Tibial nerve (tissue), 3 donors: ENCODE data around the gene TLR5.
"Not testable (repeated sequence)": the region's sequence is repeated elsewhere in the genome, so short reads cannot be mapped to it uniquely, and the experiment has no call there.

Experiments
- CTCF ChIP-seq, 5 experiments: fragments of 200-600 bp in 3 of 5; fragments of 450-650 bp in 2 of 5; sonication (generic) in 3 of 5; IDR thresholded peaks; one replicate each; pipeline ENCODE4 v1.5.1; 2016 to 2019; ENCODE audit warnings: antibody characterized with exemption in 5 of 5, mild to moderate bottlenecking in 3 of 5, moderate library complexity in 2 of 5
- POLR2A ChIP-seq, 2 donors: fragments of 450-650 bp; IDR thresholded peaks; one replicate each; pipeline ENCODE4 v1.6.1; 2017; ENCODE audit warnings: antibody characterized with exemption in 2 of 2, mild to moderate bottlenecking in 2 of 2, moderate library complexity in 2 of 2

- not testable (repeated sequence) for TF ChIP-seq CTCF, POLR2A (IDR thresholded peaks at IDR 0.05)
Measured at GRCh38 chr1:223169458-223169857, 26.4 kb upstream of the TLR5 start.
